SK-N-SH treated with all-trans-retinoic acid at 6 μM for 48 hours (cell line): Measurements from ENCODE around the gene TOP1.

Source experiments
- ATAC-seq: fragments of 200-7000 bp; cut with Tn5 transposase; 3 replicates; pipeline ENCODE4 v1.9.1; 2020; ENCODE audit warnings: mild to moderate bottlenecking, moderate library complexity
- ARNTL ChIP-seq: fragments of 450-650 bp; formaldehyde crosslinking; IDR thresholded peaks from 2 replicates; pipeline ENCODE4 v1.5.0; 2020; ENCODE audit warnings: low read depth, mild to moderate bottlenecking, moderate library complexity, borderline replicate concordance
- BACH2 ChIP-seq: fragments of 250-450 bp; sonication (Bioruptor Pico); IDR thresholded peaks from 2 replicates; pipeline ENCODE4 v1.9.0; 2021; ENCODE audit warnings: mild to moderate bottlenecking, borderline replicate concordance
- CREB5 ChIP-seq: fragments of 250-450 bp; sonication (Bioruptor Pico); IDR thresholded peaks from 2 replicates; pipeline ENCODE4 v1.5.1; 2020; ENCODE audit warnings: low read depth, mild to moderate bottlenecking, moderate library complexity
- ESRRG ChIP-seq: fragments of 250-450 bp; sonication (Bioruptor Pico); IDR thresholded peaks from 2 replicates; pipeline ENCODE4 v1.6.1; 2021; ENCODE audit warnings: mild to moderate bottlenecking
- GLIS3 ChIP-seq: fragments of 250-450 bp; sonication (Bioruptor Pico); IDR thresholded peaks from 2 replicates; pipeline ENCODE4 v1.5.0; 2020; ENCODE audit warnings: mild to moderate bottlenecking, moderate library complexity
- OSR1 ChIP-seq: fragments of 250-450 bp; sonication (Bioruptor Pico); IDR thresholded peaks from 2 replicates; pipeline ENCODE4 v1.8.0; 2022; ENCODE audit warnings: moderate library complexity, mild to moderate bottlenecking, inconsistent platforms
- PATZ1 ChIP-seq: fragments of 250-450 bp; sonication (Bioruptor Pico); IDR thresholded peaks from 2 replicates; pipeline ENCODE4 v1.8.0; 2020; ENCODE audit warnings: mild to moderate bottlenecking, moderate library complexity, borderline replicate concordance
- POU6F1 ChIP-seq: fragments of 250-450 bp; sonication (Bioruptor Pico); IDR thresholded peaks from 2 replicates; pipeline ENCODE4 v1.8.0; 2021; ENCODE audit warnings: low read depth, mild to moderate bottlenecking, moderate library complexity, borderline replicate concordance
- PPARA ChIP-seq: fragments of 250-450 bp; sonication (Bioruptor Pico); IDR thresholded peaks from 2 replicates; pipeline ENCODE4 v1.5.0; 2020; ENCODE audit warnings: mild to moderate bottlenecking, borderline replicate concordance
- RARB ChIP-seq: fragments of 250-450 bp; sonication (Bioruptor Pico); IDR thresholded peaks from 2 replicates; pipeline ENCODE4 v1.8.0; 2021; ENCODE audit warnings: mild to moderate bottlenecking, moderate library complexity
- SNAI2 ChIP-seq: fragments of 250-450 bp; sonication (Bioruptor Pico); IDR thresholded peaks from 2 replicates; pipeline ENCODE4 v1.5.0; 2020; ENCODE audit warnings: mild to moderate bottlenecking, moderate library complexity
- TCF4 ChIP-seq: fragments of 250-450 bp; sonication (Bioruptor Pico); IDR thresholded peaks from 2 replicates; pipeline ENCODE4 v1.8.0; 2021; ENCODE audit warnings: mild to moderate bottlenecking, moderate library complexity, borderline replicate concordance
- TOX ChIP-seq: fragments of 250-450 bp; sonication (Bioruptor Pico); IDR thresholded peaks from 2 replicates; pipeline ENCODE4 v1.8.0; 2021; ENCODE audit warnings: mild to moderate bottlenecking, moderate library complexity, borderline replicate concordance
- TSHZ2 ChIP-seq: fragments of 250-450 bp; sonication (Bioruptor Pico); IDR thresholded peaks from 2 replicates; pipeline ENCODE4 v1.5.0; 2020; ENCODE audit warnings: mild to moderate bottlenecking, moderate library complexity
- ZC3H10 ChIP-seq: fragments of 250-450 bp; sonication (Bioruptor Pico); IDR thresholded peaks from 2 replicates; pipeline ENCODE4 v1.5.1; 2021; ENCODE audit warnings: mild to moderate bottlenecking, moderate library complexity
- ZFP30 ChIP-seq: fragments of 450-650 bp; formaldehyde crosslinking; IDR thresholded peaks from 2 replicates; pipeline ENCODE4 v1.5.0; 2022; ENCODE audit warnings: mild to moderate bottlenecking, moderate library complexity
- ZNF565 ChIP-seq: fragments of 450-650 bp; formaldehyde crosslinking; conservative IDR thresholded peaks from 2 replicates; pipeline ENCODE4 v1.5.0; 2020; ENCODE audit warnings: low read depth, mild to moderate bottlenecking, moderate library complexity
- ZNF70 ChIP-seq: fragments of 450-650 bp; formaldehyde crosslinking; IDR thresholded peaks from 2 replicates; pipeline ENCODE4 v1.5.0; 2020; ENCODE audit warnings: mild to moderate bottlenecking, moderate library complexity
- ZNF8 ChIP-seq: fragments of 450-650 bp; formaldehyde crosslinking; IDR thresholded peaks from 2 replicates; pipeline ENCODE4 v1.5.0; 2020; ENCODE audit warnings: mild to moderate bottlenecking, moderate library complexity

Gene TOP1

GRCh38 chr20:41000628-41001027 is 28.0 kb upstream of the TOP1 start:
- no peak for TF ChIP-seq RARB (CRISPR knock-in tag)
- no peak for TF ChIP-seq ZFP30 (CRISPR knock-in tag)
- TF ChIP-seq SNAI2 (CRISPR knock-in tag), result no peak
- TF ChIP-seq GLIS3 (CRISPR knock-in tag), result no peak
- no peak for TF ChIP-seq ESRRG (CRISPR knock-in tag)
- no peak for TF ChIP-seq ZNF8 (CRISPR knock-in tag)
- no peak for TF ChIP-seq POU6F1 (CRISPR knock-in tag)
- no peak for TF ChIP-seq TSHZ2 (CRISPR knock-in tag)
- TF ChIP-seq PPARA (CRISPR knock-in tag), result no peak
- TF ChIP-seq ARNTL, result no peak
- no peak for TF ChIP-seq ZNF565 (CRISPR knock-in tag)
- no peak for TF ChIP-seq ZNF70
- TF ChIP-seq PATZ1 (CRISPR knock-in tag), result no peak
- TF ChIP-seq TOX (CRISPR knock-in tag), result no peak
- no peak for TF ChIP-seq CREB5 (CRISPR knock-in tag)
- no peak for TF ChIP-seq BACH2 (CRISPR knock-in tag)
- TF ChIP-seq TCF4, result no peak
- TF ChIP-seq, all 23 proteins: peak for 0
- no peak for ATAC-seq

GRCh38 chr20:41001497-41001896 is 27.1 kb upstream of the TOP1 start:
- no peak for ATAC-seq
- TF ChIP-seq OSR1 (CRISPR knock-in tag), result no peak
- no peak for TF ChIP-seq TOX (CRISPR knock-in tag)
- no peak for TF ChIP-seq ZFP30 (CRISPR knock-in tag)
- no peak for TF ChIP-seq ZC3H10 (CRISPR knock-in tag)
- no peak for TF ChIP-seq RARB (CRISPR knock-in tag)
- TF ChIP-seq TSHZ2 (CRISPR knock-in tag), result no peak
- no peak for TF ChIP-seq ZNF565 (CRISPR knock-in tag)
- TF ChIP-seq ZNF8 (CRISPR knock-in tag), result no peak
- TF ChIP-seq PPARA (CRISPR knock-in tag), result no peak
- TF ChIP-seq ZNF70, result no peak
- no peak for TF ChIP-seq POU6F1 (CRISPR knock-in tag)
- TF ChIP-seq, all 23 proteins: peak for 0
